HL-60 (cell line): ENCODE data around the gene FGF1.

Experiments
- DNase-seq, 2 experiments: peaks; one replicate each; pipeline ENCODE4 v3.0.0-alpha.2; 2010 to 2020; ENCODE audit warnings: low read depth in 1 of 2, low spot score in 1 of 2
- H3K27ac ChIP-seq: fragments of 250-450 bp; sonication (Bioruptor Pico); replicated peaks from 2 replicates; pipeline ENCODE4 v1.5.1; 2020; ENCODE audit warnings: mild to moderate bottlenecking, moderate library complexity
- H3K27me3 ChIP-seq: fragments of 250-450 bp; sonication (Bioruptor Pico); 2 replicates; pipeline ENCODE4 v1.5.1; 2021; ENCODE audit warnings: mild to moderate bottlenecking, moderate library complexity; ENCODE audit not compliant: insufficient read depth, poor library complexity, severe bottlenecking
- H3K4me3 ChIP-seq: replicated peaks from 2 replicates; pipeline ENCODE4 v1.5.1; 2011; ENCODE audit warnings: mild to moderate bottlenecking, control low read depth, low read length; ENCODE audit not compliant: insufficient read depth
- CTCF ChIP-seq: IDR thresholded peaks from one replicate; pipeline ENCODE4 v1.5.1; 2011; ENCODE audit warnings: low read length, control low read depth, inconsistent platforms; ENCODE audit not compliant: insufficient read depth
- GABPA ChIP-seq: IDR thresholded peaks from 2 replicates; pipeline ENCODE4 v1.6.1; 2012; ENCODE audit warnings: low read depth
- POLR2AphosphoS5 ChIP-seq: IDR thresholded peaks from 2 replicates; pipeline ENCODE4 v1.6.1; 2012; ENCODE audit warnings: low read depth
- REST ChIP-seq: IDR thresholded peaks from 2 replicates; pipeline ENCODE4 v1.6.1; 2012; ENCODE audit warnings: low read depth; ENCODE audit not compliant: insufficient replicate concordance
- SPI1 ChIP-seq: IDR thresholded peaks from 2 replicates; pipeline ENCODE4 v1.6.1; 2012; ENCODE audit warnings: low read depth, mild to moderate bottlenecking, borderline replicate concordance

FGF1 gene

GRCh38 chr5:142634216-142635011 is 51.5 kb downstream of the FGF1 start:
- no peak for TF ChIP-seq CTCF
- TF ChIP-seq POLR2AphosphoS5: no peak
- no peak for TF ChIP-seq GABPA
- no peak for TF ChIP-seq REST
- no peak for TF ChIP-seq SPI1
- Histone ChIP-seq H3K4me3 (no peak overlapping the region), H3K27ac (no peak overlapping the region), H3K27me3 (no peaks in the 10 kb centered on the region)
- DNase-seq: no peak

GRCh38 chr5:142630927-142631539 is 54.9 kb downstream of the FGF1 start:
- no peak for TF ChIP-seq SPI1
- no peak for TF ChIP-seq CTCF
- no peak for TF ChIP-seq GABPA
- TF ChIP-seq REST: no peak
- TF ChIP-seq POLR2AphosphoS5: no peak
- DNase-seq: no peak
- Histone ChIP-seq H3K4me3 (no peak overlapping the region), H3K27me3 (no peaks in the 10 kb centered on the region), H3K27ac (no peak overlapping the region)

- no peak for DNase-seq
- Histone ChIP-seq H3K4me3 (no peak overlapping the region), H3K27ac (no peak overlapping the region), H3K27me3 (peaks cover 4% of the 10 kb centered on the region)
- TF ChIP-seq POLR2AphosphoS5 (no peak), REST (no peak), GABPA (no peak), SPI1 (no peak), CTCF (no peak)
These were observed 58.3 kb downstream of the FGF1 start for GRCh38 chr5:142627383-142628217.
